Measurements from ENCODE around the gene TMEM59L. TPM values are rescaled to one million over a fixed set of nuclear protein-coding genes. Genes with fewer than 3 reads are reported as not detected.

The TMEM59L gene
- total RNA-seq, 4 donors from 2014 or later: 0.96 to 4.0 (median 2.0) TPM

- Histone ChIP-seq H3K36me3 (peaks cover 0 to 20% of the 10 kb centered on the region in 2 donors), H3K9me3 (no peaks in the 10 kb centered on the region), H3K27me3 (peaks cover 18% of the 10 kb centered on the region), H3K27ac (peak overlapping the region in 3 of 4 donors; percentile 40 to 67 (median 53)), H3K4me3 (peak overlapping the region in 1 of 2 donors; percentile 47), H3K4me1 (peaks cover 2 to 41% (median 19%) of the 10 kb centered on the region in 3 donors)
- TF ChIP-seq EP300 (IDR thresholded peaks at IDR 0.05) (no peak), POLR2A (IDR thresholded peaks at IDR 0.05) (no peak), POLR2AphosphoS5 (IDR thresholded peaks at IDR 0.05) (no peak), CTCF (IDR thresholded peaks at IDR 0.05) (peak in 3 of 4 experiments; percentile 94 to 95 (median 95))
- ATAC-seq: peak; percentile 85
- 0% methylated on average over 1 to 4 of the region's 54 CpGs for WGBS, 2 donors (ENCODE audit: low coverage in 1 of 2)
Observed at GRCh38 chr19:18594096-18594823, 18.4 kb upstream of the TMEM59L start.

- 19 to 30% methylated on average over 2 to 13 of the region's 26 CpGs for WGBS, 2 donors (ENCODE audit: low coverage in 1 of 2)
- peaks cover 2 to 35% (median 15%) of the 10 kb centered on the region in 3 donors for H3K4me1 ChIP-seq
- peaks cover 24% of the 10 kb centered on the region for H3K27me3 ChIP-seq
- H3K27ac ChIP-seq: peak overlapping the region in 1 of 4 donors; percentile 67
- peaks cover 0 to 20% of the 10 kb centered on the region in 2 donors for H3K36me3 ChIP-seq
- no peaks in the 10 kb centered on the region for H3K9me3 ChIP-seq
- TF ChIP-seq POLR2AphosphoS5 (IDR thresholded peaks at IDR 0.05) (no peak), CTCF (IDR thresholded peaks at IDR 0.05) (no peak), POLR2A (IDR thresholded peaks at IDR 0.05) (no peak), EP300 (IDR thresholded peaks at IDR 0.05) (no peak)
- H3K4me3 ChIP-seq: peak overlapping the region in 1 of 2 donors; percentile 47
- no peak for ATAC-seq
Observed at GRCh38 chr19:18594824-18595373, 17.8 kb upstream of the TMEM59L start.

GRCh38 chr19:18595475-18595874 is 17.2 kb upstream of the TMEM59L start:
- Histone ChIP-seq H3K4me1 (peaks cover 2 to 29% (median 14%) of the 10 kb centered on the region in 3 donors), H3K36me3 (peaks cover 0 to 19% of the 10 kb centered on the region in 2 donors), H3K27ac (no peak overlapping the region), H3K27me3 (peaks cover 30% of the 10 kb centered on the region), H3K9me3 (no peaks in the 10 kb centered on the region), H3K4me3 (no peak overlapping the region)
- no peak for ATAC-seq
- 80% methylated on average over 1 of the region's 6 CpGs; no CpG with 5 or more reads in 1 of the 2 donors for WGBS, 2 donors (ENCODE audit: low coverage in 1 of 2)
- TF ChIP-seq POLR2AphosphoS5 (IDR thresholded peaks at IDR 0.05) (no peak), CTCF (IDR thresholded peaks at IDR 0.05) (no peak), EP300 (IDR thresholded peaks at IDR 0.05) (no peak), POLR2A (IDR thresholded peaks at IDR 0.05) (no peak)

GRCh38 chr19:18596752-18597157 is 15.9 kb upstream of the TMEM59L start:
- TF ChIP-seq POLR2AphosphoS5 (IDR thresholded peaks at IDR 0.05) (no peak), EP300 (IDR thresholded peaks at IDR 0.05) (no peak), CTCF (IDR thresholded peaks at IDR 0.05) (no peak), POLR2A (IDR thresholded peaks at IDR 0.05) (no peak)
- peaks cover 2 to 23% (median 14%) of the 10 kb centered on the region in 3 donors for H3K4me1 ChIP-seq
- no peaks in the 10 kb centered on the region for H3K9me3 ChIP-seq
- no peak for ATAC-seq
- peaks cover 0 to 8% of the 10 kb centered on the region in 2 donors for H3K36me3 ChIP-seq
- WGBS, 2 donors (ENCODE audit: low coverage in 1 of 2): 20 to 40% methylated on average over 1 to 10 of the region's 21 CpGs
- H3K4me3 ChIP-seq: no peak overlapping the region
- H3K27ac ChIP-seq: no peak overlapping the region
- peaks cover 40% of the 10 kb centered on the region for H3K27me3 ChIP-seq
